GM12878 (cell line): ENCODE results near the gene SIRT7. TPM values are rescaled to one million over a fixed set of nuclear protein-coding genes. Genes with fewer than 3 reads are reported as not detected.

Experiments
- ATF7 ChIP-seq: fragments of 450-650 bp; IDR thresholded peaks from 2 replicates; pipeline ENCODE4 v1.6.1; 2016; ENCODE audit warnings: low read depth, mild to moderate bottlenecking
- BACH1 ChIP-seq: fragments of 450-650 bp; IDR thresholded peaks from 2 replicates; pipeline ENCODE4 v1.6.1; 2017; ENCODE audit warnings: mild to moderate bottlenecking, borderline replicate concordance
- DPF2 ChIP-seq: fragments of 450-650 bp; IDR thresholded peaks from 2 replicates; pipeline ENCODE4 v1.6.1; 2017; ENCODE audit warnings: mild to moderate bottlenecking
- EGR1 ChIP-seq, 2 experiments: IDR thresholded peaks; 1 replicate in 1 of 2; 2 replicates in 1 of 2; pipeline ENCODE4 v1.6.1; 2011 to 2012; ENCODE audit warnings: low read depth in 2 of 2, low read length in 2 of 2, borderline replicate concordance in 1 of 2, mild to moderate bottlenecking in 1 of 2, moderate library complexity in 1 of 2
- IKZF1 ChIP-seq: fragments of 450-650 bp; conservative IDR thresholded peaks from 2 replicates; pipeline ENCODE4 v1.6.1; 2017; ENCODE audit warnings: antibody characterized with exemption, mild to moderate bottlenecking
- MEF2B ChIP-seq: fragments of 450-650 bp; IDR thresholded peaks from 2 replicates; pipeline ENCODE4 v1.6.1; 2018; ENCODE audit warnings: mild to moderate bottlenecking, moderate library complexity; ENCODE audit not compliant: partially characterized antibody, poor library complexity, severe bottlenecking
- NR2F1 ChIP-seq: fragments of 450-650 bp; conservative IDR thresholded peaks from 2 replicates; pipeline ENCODE4 v1.6.1; 2017; ENCODE audit warnings: mild to moderate bottlenecking
- POLR2A ChIP-seq: IDR thresholded peaks from 2 replicates; pipeline ENCODE4 v1.6.1; 2011; ENCODE audit warnings: low read depth, mild to moderate bottlenecking, low read length
- POLR2AphosphoS2 ChIP-seq: IDR thresholded peaks from 2 replicates; pipeline ENCODE4 v1.6.1; 2011; ENCODE audit warnings: low read depth, mild to moderate bottlenecking, low read length, improper control_type of control experiment, moderate library complexity
- RB1 ChIP-seq: fragments of 450-650 bp; formaldehyde crosslinking; IDR thresholded peaks from 2 replicates; pipeline ENCODE4 v1.6.1; 2017; ENCODE audit warnings: mild to moderate bottlenecking, borderline replicate concordance
- RELA ChIP-seq: fragments of 450-650 bp; IDR thresholded peaks from 2 replicates; pipeline ENCODE4 v1.8.0; 2014; ENCODE audit warnings: borderline replicate concordance; ENCODE audit not compliant: partially characterized antibody
- SMARCA5 ChIP-seq: fragments of 450-650 bp; IDR thresholded peaks from 2 replicates; pipeline ENCODE4 v1.6.1; 2017; ENCODE audit warnings: mild to moderate bottlenecking
- SPI1 ChIP-seq: IDR thresholded peaks from 2 replicates; pipeline ENCODE4 v1.6.1; 2011; ENCODE audit warnings: low read depth, mild to moderate bottlenecking, low read length, moderate library complexity, borderline replicate concordance; ENCODE audit not compliant: insufficient read depth
- TCF3 ChIP-seq: IDR thresholded peaks from 2 replicates; pipeline ENCODE4 v1.6.1; 2012; ENCODE audit warnings: low read depth, mild to moderate bottlenecking, low read length, borderline replicate concordance; ENCODE audit not compliant: insufficient read depth
- YBX1 ChIP-seq: fragments of 450-650 bp; IDR thresholded peaks from 2 replicates; pipeline ENCODE4 v1.6.1; 2016; ENCODE audit warnings: antibody characterized with exemption
- ZNF687 ChIP-seq: fragments of 450-650 bp; IDR thresholded peaks from 2 replicates; pipeline ENCODE4 v1.6.1; 2017; ENCODE audit warnings: mild to moderate bottlenecking, moderate library complexity
- polyA plus RNA-seq, 11 experiments: library from polyadenylated mRNA; depleted of rRNA in 4 of 11; unstranded in 6 of 11; stranded (reverse) in 5 of 11; fragments of >200 nt; fragmentation: Nextera tagmentation in 4 of 11; fragmentation: Illumina TruSeq in 1 of 11; extraction: Ambion mirVana in 4 of 11; extraction: Trizol in 1 of 11; gene quantifications; 1 replicate in 1 of 11; 2 replicates in 10 of 11; pipeline versions ENCODE4 v1.2.1 to v1.2.3, GENCODE V29; 2011 to 2016; ENCODE audit warnings: inconsistent platforms in 2 of 11, missing spikeins in 2 of 11, low read depth in 1 of 11
- total RNA-seq, 4 experiments: library from RNA; depleted of rRNA in 3 of 4; stranded (reverse); fragments of >200 nt in 3 of 4; fragmentation: Illumina TruSeq in 1 of 4; extraction: Trizol in 1 of 4; gene quantifications; 2 replicates each; pipeline versions ENCODE4 v1.2.1 to v1.2.3, GENCODE V29; 2013 to 2021
- TF ChIP-seq, protein P1 (sequence below): fragments of 450-650 bp; IDR thresholded peaks from 2 replicates; pipeline ENCODE4 v1.6.1; 2016; ENCODE audit warnings: mild to moderate bottlenecking
- TF ChIP-seq, protein P2 (sequence below): fragments of 450-650 bp; IDR thresholded peaks from 2 replicates; pipeline ENCODE4 v1.6.1; 2017; ENCODE audit warnings: antibody characterized with exemption, mild to moderate bottlenecking, moderate library complexity
- TF ChIP-seq, protein P3 (sequence below): fragments of 450-650 bp; conservative IDR thresholded peaks from 2 replicates; pipeline ENCODE4 v1.6.1; 2017; ENCODE audit warnings: mild to moderate bottlenecking, moderate library complexity

SIRT7 gene
- total and polyA plus RNA-seq, 10 of the 15 experiments (the other 5 are each of a cell fraction or from before 2014, with no cell fraction given), result 1.2 to 56.2 (median 22.7) TPM

DNA sequence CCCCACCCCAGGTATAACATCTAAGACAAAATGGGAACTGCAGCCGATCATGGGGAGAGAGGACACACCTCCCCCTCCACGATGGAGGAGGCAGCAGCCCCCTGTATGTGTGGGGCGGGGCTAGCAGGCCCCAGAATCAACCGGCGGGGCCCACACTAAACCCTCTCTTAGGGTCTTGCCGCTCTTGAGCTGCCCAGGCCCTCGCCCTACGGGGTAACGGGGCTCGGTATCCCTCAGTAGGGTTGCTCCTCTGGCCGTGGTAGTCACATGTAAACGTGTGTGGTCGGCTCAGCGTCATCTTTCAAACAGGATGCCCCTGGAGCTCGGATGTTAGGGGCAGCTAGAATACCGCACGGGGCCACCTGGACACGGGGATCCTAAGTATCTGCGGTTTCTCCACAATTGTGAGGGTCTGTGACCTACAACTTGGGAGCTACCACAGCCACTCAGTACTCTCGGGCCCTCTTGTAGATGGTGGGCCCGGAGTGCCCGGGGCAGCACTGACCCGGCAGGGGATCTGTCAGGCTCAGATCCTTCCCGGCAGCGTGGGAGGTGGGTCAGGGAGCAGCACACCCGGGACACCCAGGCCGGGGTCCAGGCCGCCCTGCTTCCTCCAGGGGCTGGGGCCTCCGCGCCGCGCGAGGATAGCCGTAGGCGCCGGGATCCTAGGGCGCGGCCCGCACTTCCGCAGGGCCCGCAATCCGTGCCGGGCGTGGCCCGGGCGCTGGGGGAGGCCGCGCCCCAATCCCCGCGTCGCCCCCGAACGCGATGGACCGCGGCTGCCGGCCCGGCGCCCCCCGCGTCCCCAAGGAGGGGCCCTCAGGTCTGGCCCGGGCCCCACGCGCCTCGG, 47.6 kb downstream of the SIRT7 start (continued):
- TF ChIP-seq, protein P1, sequence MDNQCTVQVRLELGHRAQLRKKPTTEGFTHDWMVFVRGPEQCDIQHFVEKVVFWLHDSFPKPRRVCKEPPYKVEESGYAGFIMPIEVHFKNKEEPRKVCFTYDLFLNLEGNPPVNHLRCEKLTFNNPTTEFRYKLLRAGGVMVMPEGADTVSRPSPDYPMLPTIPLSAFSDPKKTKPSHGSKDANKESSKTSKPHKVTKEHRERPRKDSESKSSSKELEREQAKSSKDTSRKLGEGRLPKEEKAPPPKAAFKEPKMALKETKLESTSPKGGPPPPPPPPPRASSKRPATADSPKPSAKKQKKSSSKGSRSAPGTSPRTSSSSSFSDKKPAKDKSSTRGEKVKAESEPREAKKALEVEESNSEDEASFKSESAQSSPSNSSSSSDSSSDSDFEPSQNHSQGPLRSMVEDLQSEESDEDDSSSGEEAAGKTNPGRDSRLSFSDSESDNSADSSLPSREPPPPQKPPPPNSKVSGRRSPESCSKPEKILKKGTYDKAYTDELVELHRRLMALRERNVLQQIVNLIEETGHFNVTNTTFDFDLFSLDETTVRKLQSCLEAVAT, result peak; percentile 47; the same call in 1 of the 2 replicates
- TF ChIP-seq ZNF687 (0 out of 2 replicates have a peak, but pooled peaks have one; percentile 8), ATF7 (no peak), POLR2A (peak; percentile 81), TCF3 (0 out of 2 replicates have a peak, but pooled peaks have one; percentile 29), POLR2AphosphoS2 (peak; percentile 64; the same call in 1 of the 2 replicates), SMARCA5 (peak; percentile 45; the same call in 1 of the 2 replicates), RELA (no peak), EGR1 (IDR thresholded peaks at IDR 0.05; ENCODE audit: borderline replicate concordance in 1 of 2, low read depth in 2 of 2, low read length in 2 of 2) (no peak), YBX1 (no peak), IKZF1 (peak; percentile 29), NR2F1 (peak; percentile 26; the same call in 1 of the 2 replicates), BACH1 (peak; percentile 70), SPI1 (peak; percentile 34; the same call in 1 of the 2 replicates), RB1 (no peak), MEF2B (no peak), DPF2 (peak; percentile 19; the same call in 1 of the 2 replicates)
- TF ChIP-seq, protein P2, sequence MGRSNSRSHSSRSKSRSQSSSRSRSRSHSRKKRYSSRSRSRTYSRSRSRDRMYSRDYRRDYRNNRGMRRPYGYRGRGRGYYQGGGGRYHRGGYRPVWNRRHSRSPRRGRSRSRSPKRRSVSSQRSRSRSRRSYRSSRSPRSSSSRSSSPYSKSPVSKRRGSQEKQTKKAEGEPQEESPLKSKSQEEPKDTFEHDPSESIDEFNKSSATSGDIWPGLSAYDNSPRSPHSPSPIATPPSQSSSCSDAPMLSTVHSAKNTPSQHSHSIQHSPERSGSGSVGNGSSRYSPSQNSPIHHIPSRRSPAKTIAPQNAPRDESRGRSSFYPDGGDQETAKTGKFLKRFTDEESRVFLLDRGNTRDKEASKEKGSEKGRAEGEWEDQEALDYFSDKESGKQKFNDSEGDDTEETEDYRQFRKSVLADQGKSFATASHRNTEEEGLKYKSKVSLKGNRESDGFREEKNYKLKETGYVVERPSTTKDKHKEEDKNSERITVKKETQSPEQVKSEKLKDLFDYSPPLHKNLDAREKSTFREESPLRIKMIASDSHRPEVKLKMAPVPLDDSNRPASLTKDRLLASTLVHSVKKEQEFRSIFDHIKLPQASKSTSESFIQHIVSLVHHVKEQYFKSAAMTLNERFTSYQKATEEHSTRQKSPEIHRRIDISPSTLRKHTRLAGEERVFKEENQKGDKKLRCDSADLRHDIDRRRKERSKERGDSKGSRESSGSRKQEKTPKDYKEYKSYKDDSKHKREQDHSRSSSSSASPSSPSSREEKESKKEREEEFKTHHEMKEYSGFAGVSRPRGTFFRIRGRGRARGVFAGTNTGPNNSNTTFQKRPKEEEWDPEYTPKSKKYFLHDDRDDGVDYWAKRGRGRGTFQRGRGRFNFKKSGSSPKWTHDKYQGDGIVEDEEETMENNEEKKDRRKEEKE, result no peak
- TF ChIP-seq, protein P3, sequence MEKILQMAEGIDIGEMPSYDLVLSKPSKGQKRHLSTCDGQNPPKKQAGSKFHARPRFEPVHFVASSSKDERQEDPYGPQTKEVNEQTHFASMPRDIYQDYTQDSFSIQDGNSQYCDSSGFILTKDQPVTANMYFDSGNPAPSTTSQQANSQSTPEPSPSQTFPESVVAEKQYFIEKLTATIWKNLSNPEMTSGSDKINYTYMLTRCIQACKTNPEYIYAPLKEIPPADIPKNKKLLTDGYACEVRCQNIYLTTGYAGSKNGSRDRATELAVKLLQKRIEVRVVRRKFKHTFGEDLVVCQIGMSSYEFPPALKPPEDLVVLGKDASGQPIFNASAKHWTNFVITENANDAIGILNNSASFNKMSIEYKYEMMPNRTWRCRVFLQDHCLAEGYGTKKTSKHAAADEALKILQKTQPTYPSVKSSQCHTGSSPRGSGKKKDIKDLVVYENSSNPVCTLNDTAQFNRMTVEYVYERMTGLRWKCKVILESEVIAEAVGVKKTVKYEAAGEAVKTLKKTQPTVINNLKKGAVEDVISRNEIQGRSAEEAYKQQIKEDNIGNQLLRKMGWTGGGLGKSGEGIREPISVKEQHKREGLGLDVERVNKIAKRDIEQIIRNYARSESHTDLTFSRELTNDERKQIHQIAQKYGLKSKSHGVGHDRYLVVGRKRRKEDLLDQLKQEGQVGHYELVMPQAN, result peak; percentile 63
